ENCODE results near the gene KIF11. TPM values are rescaled to one million over a fixed set of nuclear protein-coding genes. Genes with fewer than 3 reads are reported as not detected.

KIF11 gene
- total RNA-seq, 4 donors from 2014 or later: 0.27 to 1.6 (median 0.44) TPM

DNA sequence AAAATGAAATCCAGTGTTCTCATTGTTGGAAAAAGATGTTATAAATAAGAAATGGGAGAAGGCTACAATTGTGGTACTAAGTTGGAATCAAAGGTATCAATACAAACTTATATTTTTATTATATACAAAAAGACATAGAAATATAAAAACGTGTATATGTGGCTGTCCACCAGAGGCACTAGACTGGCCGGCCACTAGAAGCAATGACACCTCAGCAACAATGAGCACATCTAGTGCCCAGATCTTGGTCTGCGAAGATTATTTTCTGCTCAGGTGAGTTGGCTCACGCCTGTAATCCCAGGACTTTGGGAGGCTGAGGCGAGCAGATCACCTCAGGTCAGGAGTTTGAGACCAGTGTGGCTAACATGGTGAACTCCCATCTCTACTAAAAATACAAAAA is 40.6 kb upstream of the KIF11 start:
- Histone ChIP-seq H3K27ac (no peak overlapping the region), H3K36me3 (peaks cover 0 to 59% of the 10 kb centered on the region in 2 donors), H3K4me1 (peaks cover 0 to 5% (median 0%) of the 10 kb centered on the region in 3 donors), H3K27me3 (no peaks in the 10 kb centered on the region), H3K4me3 (no peak overlapping the region), H3K9me3 (peaks cover 0 to 12% (median 0%) of the 10 kb centered on the region in 3 donors)
- TF ChIP-seq POLR2A (IDR thresholded peaks at IDR 0.05) (no peak), POLR2AphosphoS5 (IDR thresholded peaks at IDR 0.05) (no peak), EP300 (IDR thresholded peaks at IDR 0.05) (no peak)
- TF ChIP-seq, protein P1, sequence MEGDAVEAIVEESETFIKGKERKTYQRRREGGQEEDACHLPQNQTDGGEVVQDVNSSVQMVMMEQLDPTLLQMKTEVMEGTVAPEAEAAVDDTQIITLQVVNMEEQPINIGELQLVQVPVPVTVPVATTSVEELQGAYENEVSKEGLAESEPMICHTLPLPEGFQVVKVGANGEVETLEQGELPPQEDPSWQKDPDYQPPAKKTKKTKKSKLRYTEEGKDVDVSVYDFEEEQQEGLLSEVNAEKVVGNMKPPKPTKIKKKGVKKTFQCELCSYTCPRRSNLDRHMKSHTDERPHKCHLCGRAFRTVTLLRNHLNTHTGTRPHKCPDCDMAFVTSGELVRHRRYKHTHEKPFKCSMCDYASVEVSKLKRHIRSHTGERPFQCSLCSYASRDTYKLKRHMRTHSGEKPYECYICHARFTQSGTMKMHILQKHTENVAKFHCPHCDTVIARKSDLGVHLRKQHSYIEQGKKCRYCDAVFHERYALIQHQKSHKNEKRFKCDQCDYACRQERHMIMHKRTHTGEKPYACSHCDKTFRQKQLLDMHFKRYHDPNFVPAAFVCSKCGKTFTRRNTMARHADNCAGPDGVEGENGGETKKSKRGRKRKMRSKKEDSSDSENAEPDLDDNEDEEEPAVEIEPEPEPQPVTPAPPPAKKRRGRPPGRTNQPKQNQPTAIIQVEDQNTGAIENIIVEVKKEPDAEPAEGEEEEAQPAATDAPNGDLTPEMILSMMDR (IDR thresholded peaks at IDR 0.05): no peak
- WGBS, 2 donors (ENCODE audit: low coverage in 1 of 2): 89 to 96% methylated on average over 4 to 5 of the region's 5 CpGs
- no peak for ATAC-seq

DNA sequence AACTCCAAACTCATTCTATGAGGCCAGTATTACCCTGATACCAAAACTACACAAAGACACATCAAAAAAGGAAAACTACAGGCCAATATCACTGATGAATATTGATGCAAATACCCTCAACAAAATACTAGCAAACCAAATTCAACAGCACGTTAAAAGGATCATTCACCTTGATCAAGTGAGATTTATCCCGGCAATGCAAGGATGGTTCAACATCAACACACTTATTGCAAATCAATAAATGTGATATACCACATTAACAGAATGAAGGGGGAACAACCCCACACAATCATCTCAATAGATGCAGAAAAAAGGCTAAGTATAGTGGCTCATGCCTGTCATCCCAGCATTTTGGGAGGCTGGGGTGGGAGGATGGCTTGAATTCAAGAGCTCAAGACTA is 39.0 kb upstream of the KIF11 start:
- TF ChIP-seq EP300 (IDR thresholded peaks at IDR 0.05): no peak
- TF ChIP-seq POLR2A (IDR thresholded peaks at IDR 0.05): no peak
- TF ChIP-seq, protein P1 (IDR thresholded peaks at IDR 0.05): no peak
- no peak for TF ChIP-seq POLR2AphosphoS5 (IDR thresholded peaks at IDR 0.05)
- 94 to 100% methylated on average over 2 of the region's 2 CpGs for WGBS, 2 donors (ENCODE audit: low coverage in 1 of 2)

DNA sequence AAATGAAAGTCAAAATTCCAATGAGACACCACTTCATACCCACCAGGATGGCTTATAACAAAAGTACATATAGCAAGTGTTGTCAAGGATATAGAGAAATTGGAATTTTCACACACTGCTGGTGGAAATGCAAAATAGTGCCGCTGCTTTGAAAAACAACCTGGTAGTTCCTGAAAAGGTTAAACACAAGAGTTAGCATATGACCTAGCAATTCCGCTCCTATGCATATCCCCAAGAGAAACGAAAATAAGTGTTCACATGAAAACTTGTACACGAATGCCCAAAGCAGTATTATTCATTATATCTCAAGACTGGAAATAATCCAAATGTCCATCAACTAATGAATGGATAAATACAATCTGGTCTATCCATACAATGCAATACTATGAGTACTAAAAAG is 33.9 kb upstream of the KIF11 start:
- ATAC-seq: no peak
- WGBS, 2 donors (ENCODE audit: low coverage in 1 of 2): 86 to 100% methylated on average over 4 of the region's 4 CpGs
- H3K36me3 ChIP-seq: peaks cover 0 to 73% of the 10 kb centered on the region in 2 donors

More for the DNA sequence above, 39.0 kb upstream of the KIF11 start:
- no peaks in the 10 kb centered on the region for H3K27me3 ChIP-seq
- ATAC-seq: no peak
- peaks cover 0 to 69% of the 10 kb centered on the region in 2 donors for H3K36me3 ChIP-seq
- H3K4me1 ChIP-seq: peaks cover 0 to 5% (median 0%) of the 10 kb centered on the region in 3 donors
- no peak overlapping the region for H3K4me3 ChIP-seq
- H3K9me3 ChIP-seq: peaks cover 0 to 12% (median 0%) of the 10 kb centered on the region in 3 donors
- no peak overlapping the region for H3K27ac ChIP-seq

DNA sequence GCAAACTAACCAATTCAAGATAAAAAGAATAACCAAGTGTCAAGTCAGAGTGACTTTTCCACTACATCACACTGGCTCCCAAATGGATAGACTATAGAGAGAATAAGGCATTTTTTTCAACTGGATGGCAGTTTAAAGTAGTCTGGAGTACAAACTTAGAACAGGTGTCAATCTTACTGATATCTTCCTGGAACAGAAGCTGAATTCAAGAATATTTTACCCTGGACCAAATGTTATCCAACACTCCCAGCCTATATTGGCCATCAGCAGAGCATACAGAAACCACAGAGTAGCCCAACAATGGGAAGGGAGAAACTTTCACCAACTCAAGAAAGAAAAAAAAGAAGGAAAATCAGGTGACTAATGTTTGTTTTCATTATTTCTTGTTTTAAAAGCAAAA is 30.5 kb upstream of the KIF11 start:
- Histone ChIP-seq H3K4me3 (no peak overlapping the region), H3K4me1 (peaks cover 0 to 4% (median 0%) of the 10 kb centered on the region in 3 donors), H3K36me3 (peaks cover 0 to 40% of the 10 kb centered on the region in 2 donors), H3K27ac (no peak overlapping the region), H3K9me3 (no peaks in the 10 kb centered on the region), H3K27me3 (no peaks in the 10 kb centered on the region)
- ATAC-seq: no peak
- TF ChIP-seq EP300 (IDR thresholded peaks at IDR 0.05): no peak
- TF ChIP-seq, protein P1 (IDR thresholded peaks at IDR 0.05): no peak
- TF ChIP-seq POLR2AphosphoS5 (IDR thresholded peaks at IDR 0.05): no peak
- TF ChIP-seq POLR2A (IDR thresholded peaks at IDR 0.05): no peak

More for the DNA sequence above, 33.9 kb upstream of the KIF11 start:
- Histone ChIP-seq H3K9me3 (peaks cover 0 to 6% (median 0%) of the 10 kb centered on the region in 3 donors), H3K27me3 (no peaks in the 10 kb centered on the region), H3K4me1 (no peaks in the 10 kb centered on the region), H3K4me3 (no peak overlapping the region), H3K27ac (no peak overlapping the region)
- TF ChIP-seq, protein P1 (IDR thresholded peaks at IDR 0.05): no peak
- TF ChIP-seq EP300 (IDR thresholded peaks at IDR 0.05) (no peak), POLR2A (IDR thresholded peaks at IDR 0.05) (no peak), POLR2AphosphoS5 (IDR thresholded peaks at IDR 0.05) (no peak)

DNA sequence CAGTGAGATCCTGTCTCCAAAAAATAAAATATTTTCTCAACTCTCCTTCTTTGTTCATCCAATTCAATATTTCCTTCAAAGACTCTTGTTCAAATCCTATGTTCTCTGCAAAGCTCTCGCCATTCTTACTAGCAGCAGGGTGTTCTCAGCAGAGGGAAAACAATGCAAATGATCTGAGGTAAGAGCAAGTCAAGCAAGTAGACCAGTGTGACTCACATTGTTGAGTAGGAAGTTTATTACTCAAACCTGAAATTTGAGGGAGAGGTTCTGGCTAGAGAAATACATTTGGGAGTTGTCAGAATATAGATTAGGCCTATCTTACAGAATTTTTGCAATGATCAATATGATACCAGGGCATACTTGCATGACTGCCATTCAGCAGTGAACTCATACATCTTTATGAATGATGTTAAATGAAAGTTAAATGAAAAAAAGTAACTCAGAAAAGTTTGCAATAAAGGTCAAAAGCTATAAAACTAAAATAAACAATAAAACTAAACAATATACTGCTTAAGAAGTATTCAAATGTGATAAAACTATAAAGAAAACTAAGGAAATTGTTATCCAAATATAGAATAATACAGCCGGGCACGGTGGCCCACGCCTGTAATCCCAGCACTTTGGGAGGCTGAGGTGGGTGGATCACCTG is 24.9 kb upstream of the KIF11 start:
- TF ChIP-seq EP300 (IDR thresholded peaks at IDR 0.05): no peak
- Histone ChIP-seq H3K4me3 (no peak overlapping the region), H3K4me1 (peaks cover 0 to 40% (median 9%) of the 10 kb centered on the region in 3 donors), H3K36me3 (peaks cover 0 to 7% of the 10 kb centered on the region in 2 donors), H3K27me3 (no peaks in the 10 kb centered on the region), H3K27ac (no peak overlapping the region), H3K9me3 (no peaks in the 10 kb centered on the region)
- 88% methylated on average over 4 of the region's 4 CpGs; no CpG with 5 or more reads in 1 of the 2 donors for WGBS, 2 donors (ENCODE audit: low coverage in 1 of 2)
- ATAC-seq: no peak

Data from gastroesophageal sphincter (tissue), 4 donors.